HepG2 (cell line): ENCODE data around the gene GRK6. TPM values are rescaled to one million over a fixed set of nuclear protein-coding genes. Genes with fewer than 3 reads are reported as not detected.
A peak's percentile ranks its signal among the peaks of the same experiment; 100 is the strongest.

Source experiments
- HIVEP1 ChIP-seq: sonication (generic); formaldehyde crosslinking; IDR thresholded peaks from 2 replicates; pipeline ENCODE4 v1.4.0; 2020; ENCODE audit warnings: mild to moderate bottlenecking, missing genetic modification reagents
- HNRNPUL1 ChIP-seq: fragments of 200-400 bp; formaldehyde crosslinking; IDR thresholded peaks from 2 replicates; pipeline ENCODE4 v1.6.1; 2017; ENCODE audit warnings: low read depth, mild to moderate bottlenecking, low read length, moderate library complexity
- MBNL3 ChIP-seq: fragments of 250-450 bp; sonication (Bioruptor Pico); conservative IDR thresholded peaks from 2 replicates; pipeline ENCODE4 v1.8.0; 2022; ENCODE audit warnings: mild to moderate bottlenecking, inconsistent platforms
- NFKBIZ ChIP-seq: IDR thresholded peaks from 2 replicates; pipeline ENCODE4 v1.6.1; 2018; ENCODE audit warnings: missing genetic modification reagents, missing compliant biosample characterization
- TEAD3 ChIP-seq: optimal IDR thresholded peaks from 2 replicates; pipeline ENCODE3; 2016; ENCODE audit warnings: borderline replicate concordance
- ZFX ChIP-seq: sonication (generic); formaldehyde crosslinking; IDR thresholded peaks from 2 replicates; pipeline ENCODE4 v1.4.0; 2020; ENCODE audit warnings: mild to moderate bottlenecking, low read depth, missing genetic modification reagents, moderate library complexity
- ZNF317 ChIP-seq: sonication (generic); formaldehyde crosslinking; IDR thresholded peaks from 2 replicates; pipeline ENCODE4 v1.5.0; 2020; ENCODE audit warnings: mild to moderate bottlenecking, missing genetic modification reagents
- ZNF652 ChIP-seq: IDR thresholded peaks from 2 replicates; pipeline ENCODE4 v1.6.1; 2016; ENCODE audit warnings: low read depth, borderline replicate concordance
- ZNF841 ChIP-seq: sonication (generic); formaldehyde crosslinking; IDR thresholded peaks from 2 replicates; pipeline ENCODE4 v1.8.1; 2023; ENCODE audit warnings: missing genetic modification reagents, borderline replicate concordance
- ZSCAN20 ChIP-seq: sonication (generic); formaldehyde crosslinking; IDR thresholded peaks from 2 replicates; pipeline ENCODE4 v1.4.0; 2020; ENCODE audit warnings: missing genetic modification reagents, mild to moderate bottlenecking, borderline replicate concordance
- polyA plus RNA-seq, 8 experiments: library from polyadenylated mRNA; depleted of rRNA in 3 of 8; stranded (reverse) in 7 of 8; unstranded in 1 of 8; fragments of >200 nt; fragmentation: Illumina TruSeq in 4 of 8; extraction: Trizol in 4 of 8; gene quantifications; 2 replicates each; pipeline versions ENCODE4 v1.2.1 to v1.2.3, GENCODE V29; 2011 to 2016; ENCODE audit warnings: low read depth in 4 of 8, missing spikeins in 1 of 8, mixed read lengths in 1 of 8; ENCODE audit not compliant: insufficient read depth in 1 of 8
- total RNA-seq, 5 experiments: library from RNA; depleted of rRNA; stranded (reverse); fragments of >200 nt; fragmentation: Illumina TruSeq; extraction: Trizol; gene quantifications; 2 replicates each; pipeline ENCODE4 v1.2.3, GENCODE V29; 2016; ENCODE audit warnings: low read depth in 1 of 5
- TF ChIP-seq, protein P1 (sequence below): sonication (generic); formaldehyde crosslinking; IDR thresholded peaks from 2 replicates; pipeline ENCODE4 v1.4.0; 2020; ENCODE audit warnings: missing genetic modification reagents
- TF ChIP-seq, protein P2 (sequence below): sonication (generic); formaldehyde crosslinking; IDR thresholded peaks from 2 replicates; pipeline ENCODE4 v1.5.0; 2020; ENCODE audit warnings: missing genetic modification reagents
- TF ChIP-seq, protein P3 (sequence below): sonication (generic); formaldehyde crosslinking; IDR thresholded peaks from 2 replicates; pipeline ENCODE4 v1.4.0; 2020; ENCODE audit warnings: mild to moderate bottlenecking, missing genetic modification reagents
- TF ChIP-seq, protein P4 (sequence below): sonication (generic); formaldehyde crosslinking; IDR thresholded peaks from 2 replicates; pipeline ENCODE4 v1.4.0; 2020; ENCODE audit warnings: missing genetic modification reagents
- TF ChIP-seq, protein P5 (sequence below): IDR thresholded peaks from 2 replicates; pipeline ENCODE4 v1.6.1; 2016

Gene GRK6
- total and polyA plus RNA-seq, 2 of the 13 experiments (the other 11 are each of a cell fraction or from before 2014, with no cell fraction given), result 13.2 to 19.9 TPM

DNA sequence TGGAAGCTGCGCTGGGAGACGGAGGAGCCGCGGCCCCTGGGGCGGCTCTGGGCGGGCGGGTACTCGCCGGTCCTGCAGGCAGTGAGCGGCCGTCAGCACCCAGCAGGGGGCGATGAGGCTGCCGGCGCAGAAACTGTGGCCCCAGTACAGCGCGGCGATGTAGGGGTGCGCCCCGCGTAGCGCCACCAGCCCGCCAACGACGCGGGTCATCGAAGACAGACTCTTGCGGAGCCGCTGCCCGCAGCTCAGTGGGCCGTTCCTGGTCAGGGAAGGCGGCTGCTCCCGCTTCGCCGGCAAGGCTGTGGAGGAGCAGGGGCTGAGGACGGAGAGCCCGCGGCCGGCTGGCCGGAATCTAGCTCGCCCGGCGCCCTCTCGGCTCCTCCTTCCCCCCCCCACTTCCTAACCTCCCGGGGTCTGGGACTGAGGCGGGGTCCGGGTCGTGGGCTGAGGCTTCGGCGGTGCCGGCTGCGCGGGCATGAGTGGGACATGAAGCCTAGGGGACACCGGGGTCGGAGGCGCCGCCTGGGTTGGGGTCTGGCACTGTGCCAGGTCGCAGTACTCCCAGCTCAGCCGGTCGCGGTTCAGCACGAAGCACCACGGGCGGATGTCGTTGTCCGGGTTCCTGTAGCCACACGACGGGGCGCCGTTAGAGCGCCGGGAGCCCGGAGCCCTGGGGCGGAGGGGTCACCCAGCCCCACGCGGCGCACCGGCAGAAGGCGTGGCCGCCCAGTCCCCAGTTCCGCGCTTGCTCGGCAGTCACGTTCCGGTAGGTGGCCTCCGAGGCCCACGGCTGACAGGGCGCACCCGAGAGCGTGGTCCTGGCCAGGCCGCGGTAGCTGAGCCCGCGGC, 22.5 kb upstream of the GRK6 start (continued):
- TF ChIP-seq, protein P1, sequence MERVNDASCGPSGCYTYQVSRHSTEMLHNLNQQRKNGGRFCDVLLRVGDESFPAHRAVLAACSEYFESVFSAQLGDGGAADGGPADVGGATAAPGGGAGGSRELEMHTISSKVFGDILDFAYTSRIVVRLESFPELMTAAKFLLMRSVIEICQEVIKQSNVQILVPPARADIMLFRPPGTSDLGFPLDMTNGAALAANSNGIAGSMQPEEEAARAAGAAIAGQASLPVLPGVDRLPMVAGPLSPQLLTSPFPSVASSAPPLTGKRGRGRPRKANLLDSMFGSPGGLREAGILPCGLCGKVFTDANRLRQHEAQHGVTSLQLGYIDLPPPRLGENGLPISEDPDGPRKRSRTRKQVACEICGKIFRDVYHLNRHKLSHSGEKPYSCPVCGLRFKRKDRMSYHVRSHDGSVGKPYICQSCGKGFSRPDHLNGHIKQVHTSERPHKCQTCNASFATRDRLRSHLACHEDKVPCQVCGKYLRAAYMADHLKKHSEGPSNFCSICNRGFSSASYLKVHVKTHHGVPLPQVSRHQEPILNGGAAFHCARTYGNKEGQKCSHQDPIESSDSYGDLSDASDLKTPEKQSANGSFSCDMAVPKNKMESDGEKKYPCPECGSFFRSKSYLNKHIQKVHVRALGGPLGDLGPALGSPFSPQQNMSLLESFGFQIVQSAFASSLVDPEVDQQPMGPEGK, result 0 out of 2 replicates have a peak, but pooled peaks have one; percentile 15
- TF ChIP-seq, protein P2, sequence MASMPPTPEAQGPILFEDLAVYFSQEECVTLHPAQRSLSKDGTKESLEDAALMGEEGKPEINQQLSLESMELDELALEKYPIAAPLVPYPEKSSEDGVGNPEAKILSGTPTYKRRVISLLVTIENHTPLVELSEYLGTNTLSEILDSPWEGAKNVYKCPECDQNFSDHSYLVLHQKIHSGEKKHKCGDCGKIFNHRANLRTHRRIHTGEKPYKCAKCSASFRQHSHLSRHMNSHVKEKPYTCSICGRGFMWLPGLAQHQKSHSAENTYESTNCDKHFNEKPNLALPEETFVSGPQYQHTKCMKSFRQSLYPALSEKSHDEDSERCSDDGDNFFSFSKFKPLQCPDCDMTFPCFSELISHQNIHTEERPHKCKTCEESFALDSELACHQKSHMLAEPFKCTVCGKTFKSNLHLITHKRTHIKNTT, result no peak
- TF ChIP-seq, protein P3, sequence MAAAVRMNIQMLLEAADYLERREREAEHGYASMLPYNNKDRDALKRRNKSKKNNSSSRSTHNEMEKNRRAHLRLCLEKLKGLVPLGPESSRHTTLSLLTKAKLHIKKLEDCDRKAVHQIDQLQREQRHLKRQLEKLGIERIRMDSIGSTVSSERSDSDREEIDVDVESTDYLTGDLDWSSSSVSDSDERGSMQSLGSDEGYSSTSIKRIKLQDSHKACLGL (CRISPR knock-in tag), result peak; percentile 46; the same call in 1 of the 2 replicates
- TF ChIP-seq, protein P4, sequence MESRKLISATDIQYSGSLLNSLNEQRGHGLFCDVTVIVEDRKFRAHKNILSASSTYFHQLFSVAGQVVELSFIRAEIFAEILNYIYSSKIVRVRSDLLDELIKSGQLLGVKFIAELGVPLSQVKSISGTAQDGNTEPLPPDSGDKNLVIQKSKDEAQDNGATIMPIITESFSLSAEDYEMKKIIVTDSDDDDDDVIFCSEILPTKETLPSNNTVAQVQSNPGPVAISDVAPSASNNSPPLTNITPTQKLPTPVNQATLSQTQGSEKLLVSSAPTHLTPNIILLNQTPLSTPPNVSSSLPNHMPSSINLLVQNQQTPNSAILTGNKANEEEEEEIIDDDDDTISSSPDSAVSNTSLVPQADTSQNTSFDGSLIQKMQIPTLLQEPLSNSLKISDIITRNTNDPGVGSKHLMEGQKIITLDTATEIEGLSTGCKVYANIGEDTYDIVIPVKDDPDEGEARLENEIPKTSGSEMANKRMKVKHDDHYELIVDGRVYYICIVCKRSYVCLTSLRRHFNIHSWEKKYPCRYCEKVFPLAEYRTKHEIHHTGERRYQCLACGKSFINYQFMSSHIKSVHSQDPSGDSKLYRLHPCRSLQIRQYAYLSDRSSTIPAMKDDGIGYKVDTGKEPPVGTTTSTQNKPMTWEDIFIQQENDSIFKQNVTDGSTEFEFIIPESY (CRISPR knock-in tag), result peak; percentile 72
- 0 out of 2 replicates have a peak, but pooled peaks have one; percentile 15 for TF ChIP-seq HIVEP1 (CRISPR knock-in tag)
- TF ChIP-seq ZFX, result peak; percentile 63
- peak; percentile 62; the same call in 1 of the 2 replicates for TF ChIP-seq ZNF652 (CRISPR knock-in tag)
- TF ChIP-seq ZSCAN20 (CRISPR knock-in tag), result peak; percentile 63; the same call in 1 of the 2 replicates
- no peak for TF ChIP-seq NFKBIZ (CRISPR knock-in tag)
- no peak for TF ChIP-seq ZNF841 (CRISPR knock-in tag)
- TF ChIP-seq MBNL3 (CRISPR knock-in tag), result no peak
- peak; percentile 9 for TF ChIP-seq TEAD3 (CRISPR knock-in tag)
- TF ChIP-seq HNRNPUL1, result no peak
- no peak for TF ChIP-seq ZNF317 (CRISPR knock-in tag)
- TF ChIP-seq, protein P5, sequence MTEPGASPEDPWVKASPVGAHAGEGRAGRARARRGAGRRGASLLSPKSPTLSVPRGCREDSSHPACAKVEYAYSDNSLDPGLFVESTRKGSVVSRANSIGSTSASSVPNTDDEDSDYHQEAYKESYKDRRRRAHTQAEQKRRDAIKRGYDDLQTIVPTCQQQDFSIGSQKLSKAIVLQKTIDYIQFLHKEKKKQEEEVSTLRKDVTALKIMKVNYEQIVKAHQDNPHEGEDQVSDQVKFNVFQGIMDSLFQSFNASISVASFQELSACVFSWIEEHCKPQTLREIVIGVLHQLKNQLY (CRISPR knock-in tag), result no peak
